ENCODE results near the gene PRR14.
"Not testable (repeated sequence)": the region's sequence is repeated elsewhere in the genome, so short reads cannot be mapped to it uniquely, and the experiment has no call there.

PRR14 gene

DNA sequence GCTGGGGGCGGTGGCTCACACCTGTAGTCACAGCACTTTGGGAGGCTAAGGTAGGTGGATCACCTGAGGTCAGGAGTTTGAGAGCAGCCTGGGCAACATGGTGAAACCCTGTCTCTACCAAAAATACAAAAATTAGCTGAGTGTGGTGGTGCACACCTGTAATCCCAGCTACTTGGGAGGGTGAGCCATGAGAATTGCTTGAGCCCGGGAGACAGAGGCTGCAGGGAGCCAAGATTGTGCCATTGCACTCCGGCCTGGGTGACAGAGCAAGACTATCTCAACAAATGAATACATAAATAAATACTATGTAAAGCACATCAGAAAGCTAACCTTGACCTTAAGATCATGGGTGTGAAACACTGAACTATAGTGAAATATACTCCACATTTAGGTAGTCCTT, 45.9 kb downstream of the PRR14 start:
- DNase-seq, result not testable (repeated sequence)

DNA sequence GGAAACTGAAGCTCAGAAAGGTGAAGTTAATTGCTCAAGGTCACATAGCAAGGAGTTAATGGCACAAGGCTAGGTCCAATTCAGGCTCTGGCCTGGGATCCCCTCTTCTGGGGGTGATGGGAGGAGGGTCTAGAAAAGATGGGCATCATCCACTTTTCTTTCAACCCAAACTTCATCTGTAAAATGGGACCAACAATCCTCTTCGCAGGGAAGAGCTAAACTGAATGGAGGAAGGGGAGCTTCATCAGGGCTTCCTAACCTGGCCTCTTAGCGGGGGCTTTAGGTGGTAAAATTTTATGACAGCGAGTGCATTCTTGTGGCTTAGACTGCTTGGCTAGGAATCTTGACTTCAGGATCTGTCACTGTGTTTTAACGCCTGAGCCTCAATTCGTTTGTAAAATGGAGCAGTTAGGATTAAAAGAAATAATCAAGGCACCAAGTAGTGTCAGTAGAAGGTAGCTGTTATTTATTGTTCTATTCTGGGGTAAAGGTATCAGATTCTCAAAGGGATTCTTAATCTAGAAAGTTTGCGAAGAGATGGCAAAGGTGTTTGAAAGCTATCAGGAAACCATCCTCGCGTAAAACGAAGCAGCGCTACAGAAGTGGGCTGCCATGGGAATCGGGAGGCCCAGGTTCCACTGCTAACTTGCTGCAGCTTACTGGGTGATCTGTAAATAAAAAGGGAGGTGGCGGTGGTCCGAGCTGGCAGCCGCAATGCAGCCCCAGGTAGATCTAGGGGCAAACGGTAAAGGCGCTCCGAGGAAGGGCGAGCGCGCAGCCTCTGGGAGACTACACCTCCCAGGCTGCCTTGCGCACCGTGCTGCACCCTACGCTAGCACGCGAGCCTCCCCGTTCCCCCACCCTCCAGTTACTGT, 46.7 kb downstream of the PRR14 start:
- DNase-seq, result no peak

DNA sequence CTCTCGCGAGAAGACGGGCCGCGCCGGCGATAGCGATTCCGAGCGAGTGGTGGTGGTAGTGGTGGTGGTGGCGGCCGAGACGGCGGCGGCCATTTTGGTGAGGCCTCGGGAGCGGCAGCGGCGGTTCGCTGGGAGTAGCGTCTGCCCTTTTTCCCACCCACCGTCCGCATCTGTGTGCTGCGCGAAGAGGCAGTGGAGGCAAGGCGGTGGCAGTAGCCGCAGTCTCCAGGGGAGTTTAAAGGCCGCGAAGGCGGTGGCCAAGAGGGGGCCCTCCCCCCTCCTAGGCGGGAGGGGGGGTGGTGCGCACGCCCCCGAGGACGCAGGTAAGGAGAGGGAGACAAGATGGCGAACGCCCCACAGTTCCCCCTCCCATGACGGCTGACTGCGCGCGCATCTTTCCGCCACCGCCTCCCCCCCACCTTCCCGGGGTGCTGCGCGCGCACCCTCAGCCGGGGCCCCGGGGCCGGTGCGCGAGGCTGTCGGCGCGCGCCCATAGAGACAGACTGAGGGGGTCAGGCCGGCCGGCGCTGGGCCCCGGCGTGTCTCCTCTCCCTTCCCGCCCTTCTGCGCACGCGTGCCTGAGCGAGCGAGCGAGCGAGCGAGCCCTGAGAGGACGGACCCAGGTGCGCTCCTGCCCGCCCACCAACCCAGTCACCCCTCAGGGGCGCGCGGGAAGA, 47.5 kb downstream of the PRR14 start:
- DNase-seq, result peak; percentile 99

DNA sequence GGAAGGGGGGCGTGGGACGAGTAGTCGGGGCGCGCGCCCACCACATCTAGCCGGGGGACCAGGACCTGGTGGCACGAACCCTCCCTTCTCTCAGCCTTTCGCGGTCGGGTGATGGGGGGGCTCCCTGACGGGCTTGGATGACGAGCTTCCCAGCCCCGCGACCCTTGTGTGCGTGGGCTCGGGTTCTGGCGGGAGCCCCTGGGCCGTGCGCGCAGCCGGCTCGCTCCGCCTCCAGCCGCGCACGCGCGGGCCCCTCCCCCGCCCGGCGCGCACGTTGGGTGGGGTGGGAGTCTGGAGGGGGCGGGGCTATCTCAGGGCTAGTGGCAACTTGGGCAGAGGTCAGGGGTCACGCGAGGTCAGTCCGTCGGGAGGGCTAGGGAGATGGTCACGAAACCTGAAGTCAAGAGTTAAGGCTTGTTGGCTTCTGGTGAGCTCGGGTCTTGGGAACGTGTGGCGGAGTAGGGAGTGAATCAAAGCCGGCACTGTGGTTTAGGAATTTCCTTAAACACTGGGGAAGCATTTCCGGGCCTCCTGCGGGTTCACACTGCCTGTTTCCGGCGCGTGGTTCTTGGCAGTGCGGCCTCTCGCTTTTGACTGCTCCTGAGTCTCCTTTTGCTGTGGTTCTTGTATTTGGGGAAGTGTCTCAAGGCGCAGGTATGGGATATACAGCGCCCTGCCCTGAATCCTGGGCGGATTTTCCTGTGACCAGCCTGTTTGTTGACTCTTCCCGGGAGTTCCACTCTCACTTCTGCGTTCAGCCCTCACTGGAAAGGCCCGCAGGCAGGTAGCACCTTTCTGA, 48.3 kb downstream of the PRR14 start, which contains the start of gene SRCAP:
Gene SRCAP, plus strand, starts transcription at position 356 of the 799 bp plus-strand sequence. CDS start 1,654 bp downstream, outside the sequence.
- peak; percentile 88 for DNase-seq

DNA sequence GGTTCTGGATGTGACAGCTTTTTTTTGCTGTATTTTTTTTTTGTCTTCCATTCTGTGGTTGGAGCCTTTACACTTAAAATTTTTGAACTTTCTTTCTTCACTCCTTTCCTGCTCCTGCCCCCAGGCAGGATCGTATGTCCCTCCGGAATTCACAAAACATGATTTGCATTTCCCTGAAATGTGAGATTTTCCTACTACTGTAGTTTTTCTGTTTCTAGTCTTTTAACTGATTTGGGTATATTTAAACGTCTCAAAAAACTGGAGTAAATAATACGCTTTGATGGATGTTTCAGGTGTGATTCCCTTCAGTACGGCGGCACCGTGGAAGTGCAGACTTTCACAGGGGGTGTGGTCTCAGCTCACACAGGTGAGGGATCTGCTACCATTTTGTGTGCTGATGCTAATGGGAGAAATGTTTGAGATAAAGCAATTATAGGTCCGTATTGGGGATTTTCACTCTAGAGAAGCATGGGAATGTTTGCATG, 48.9 kb downstream of the PRR14 start:
- DNase-seq, result no peak

DNA sequence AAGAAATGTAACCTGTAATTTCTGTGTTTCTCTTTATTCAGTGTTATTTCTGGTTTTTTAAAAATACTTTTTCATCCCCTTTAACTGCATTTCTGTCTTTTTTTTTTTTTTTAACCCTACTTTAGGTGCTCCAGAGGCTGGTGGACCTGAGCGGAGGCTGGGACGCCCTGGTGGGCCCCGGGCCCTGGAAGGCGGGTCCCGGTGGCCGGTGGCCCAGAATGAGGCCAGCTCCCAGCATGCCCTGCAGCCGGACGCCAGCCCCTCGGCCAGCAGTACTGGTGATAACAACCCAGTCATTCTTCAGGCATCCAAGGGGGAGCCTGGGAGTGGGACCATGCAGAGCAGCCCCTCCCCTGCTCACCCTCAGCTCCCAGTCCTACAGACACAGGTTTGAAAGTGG, 49.7 kb downstream of the PRR14 start:
- DNase-seq, result no peak

DNA sequence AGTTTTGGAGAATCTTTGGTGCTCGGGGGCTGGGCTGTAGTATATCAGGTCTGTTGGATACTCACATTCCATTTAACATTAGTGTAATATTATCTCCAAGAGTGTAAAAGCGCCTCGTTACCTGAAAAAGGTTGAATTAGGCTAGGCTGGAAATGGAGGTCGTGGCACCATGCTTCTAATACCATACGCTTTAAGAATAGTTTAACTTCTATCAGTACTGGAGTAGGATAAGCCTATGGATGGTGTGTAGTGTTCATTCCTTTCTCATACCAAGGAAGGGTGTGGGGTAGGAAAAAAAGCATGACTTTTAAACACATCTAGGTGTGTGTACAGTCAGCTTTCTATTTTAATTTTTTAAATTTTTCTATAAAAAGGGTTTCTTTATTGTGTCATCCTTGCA, 50.2 kb downstream of the PRR14 start:
- DNase-seq, result no peak

DNA sequence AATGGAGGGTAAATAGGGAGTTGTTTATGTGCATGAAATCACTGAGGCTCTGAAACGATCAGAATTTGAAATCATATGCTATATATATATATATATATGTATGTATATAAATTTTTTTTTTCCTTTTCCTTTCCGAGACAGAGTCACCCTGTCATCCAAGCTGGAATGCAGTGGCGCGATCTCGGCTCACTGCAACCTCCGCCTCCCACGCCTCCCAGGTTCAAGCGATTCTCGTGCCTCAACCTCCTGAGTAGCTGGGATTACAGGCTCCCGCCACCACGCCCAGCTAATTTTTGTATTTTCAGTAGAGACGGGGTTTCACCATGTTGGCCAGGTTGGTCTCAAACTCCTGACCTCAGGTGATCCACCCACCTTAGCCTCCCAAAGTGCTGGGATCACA, 52.3 kb downstream of the PRR14 start:
- DNase-seq, result not testable (repeated sequence)

DNA sequence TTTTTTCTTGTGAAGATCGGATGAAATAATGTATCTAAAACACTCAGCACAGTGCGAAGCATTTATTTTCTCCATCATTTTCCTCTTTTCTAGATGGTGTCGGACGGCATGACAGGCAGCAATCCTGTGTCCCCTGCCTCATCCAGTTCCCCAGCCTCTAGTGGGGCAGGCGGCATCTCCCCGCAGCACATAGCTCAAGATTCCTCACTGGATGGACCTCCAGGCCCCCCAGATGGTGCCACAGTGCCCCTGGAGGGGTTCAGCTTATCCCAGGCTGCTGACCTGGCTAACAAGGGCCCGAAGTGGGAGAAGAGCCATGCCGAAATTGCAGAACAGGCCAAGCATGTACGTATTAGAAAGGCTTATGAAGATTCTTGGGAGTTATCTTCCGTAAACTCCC, 53.2 kb downstream of the PRR14 start:
- no peak for DNase-seq

All from CD4-positive, alpha-beta T cell treated with Interleukin-17A for 1 hour (primary cell).